Left colon (tissue), 2 donors: ENCODE results near the gene EPB41L1. TPM values are rescaled to one million over a fixed set of nuclear protein-coding genes. Genes with fewer than 3 reads are reported as not detected.

Source experiments
- ATAC-seq: fragments of 200-7000 bp; cut with Tn5 transposase; one replicate; pipeline ENCODE4 v1.9.1; 2020; ENCODE audit warnings: mild to moderate bottlenecking, moderate library complexity
- DNase-seq, 2 donors: peaks; one replicate each; pipeline ENCODE4 v3.0.0-alpha.2; 2020
- intact Hi-C, 2 donors: fragments of 100-400 bp; cut with DNase I in 1 of 2; cut with micrococcal nuclease in 1 of 2; formaldehyde crosslinking; loops; one replicate each; pipeline versions ENCODE4 v1.11.2 to v1.14.0; 2022; cut with DNase I, micrococcal nuclease
- total RNA-seq, 2 donors: library from RNA; stranded (reverse); fragmentation: NEBNext Ultra II Directional; extraction: Animal tissue kit (Norgen Biotek cat#: 25700); gene quantifications; one replicate each; pipeline ENCODE4 v1.2.1, GENCODE V29; 2021
- donor health status: DM: no; HTN: no; CAD: no.
- donor health status: DM: yes; HTN: yes; CAD: no.

Gene EPB41L1
- total RNA-seq, 2 donors from 2014 or later, result 60.6 to 63.1 TPM

DNA sequence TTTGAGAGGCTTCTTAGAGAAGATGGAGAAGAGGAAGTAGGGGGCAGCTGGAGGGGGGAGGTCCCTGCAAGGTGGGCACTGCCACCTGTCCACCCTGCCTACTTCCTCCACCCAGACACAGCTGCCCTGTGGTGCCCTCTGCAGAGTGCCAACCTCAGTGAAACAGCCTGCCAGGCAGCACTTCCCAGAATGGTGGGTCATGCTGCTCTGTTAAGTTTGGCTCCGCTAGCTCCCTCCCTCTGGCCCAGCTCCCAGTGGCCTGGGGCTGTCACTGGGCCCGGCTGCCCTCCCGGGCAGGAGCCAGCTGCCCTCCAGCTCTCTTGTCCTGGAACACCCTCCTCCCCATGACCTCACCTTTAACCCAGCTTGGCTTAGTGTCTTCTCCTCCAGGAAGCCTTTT, 5.1 kb upstream of the EPB41L1 start:
- intact Hi-C loops, result no loop called here
- ATAC-seq (no peak), DNase-seq (no peak)

DNA sequence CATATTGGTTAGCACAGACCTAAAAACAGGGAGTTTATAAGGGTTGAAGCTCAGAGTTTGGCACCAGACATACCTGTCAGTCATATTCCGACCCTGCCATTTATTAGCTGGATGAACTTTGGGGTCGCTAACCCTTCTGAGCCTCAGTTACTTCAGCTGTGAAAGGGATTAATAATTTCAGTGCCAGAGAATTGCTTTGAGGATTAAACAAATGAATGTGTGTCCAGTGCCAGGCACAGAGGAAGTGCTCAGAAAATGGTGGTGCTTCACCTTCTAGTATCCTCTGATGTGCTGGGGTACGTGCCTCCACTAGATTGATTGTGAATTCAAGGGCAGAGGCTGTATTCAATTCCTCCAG, 4.1 kb upstream of the EPB41L1 start:
- ATAC-seq (no peak), DNase-seq (no peak)
- intact Hi-C loops, result no loop called here

DNA sequence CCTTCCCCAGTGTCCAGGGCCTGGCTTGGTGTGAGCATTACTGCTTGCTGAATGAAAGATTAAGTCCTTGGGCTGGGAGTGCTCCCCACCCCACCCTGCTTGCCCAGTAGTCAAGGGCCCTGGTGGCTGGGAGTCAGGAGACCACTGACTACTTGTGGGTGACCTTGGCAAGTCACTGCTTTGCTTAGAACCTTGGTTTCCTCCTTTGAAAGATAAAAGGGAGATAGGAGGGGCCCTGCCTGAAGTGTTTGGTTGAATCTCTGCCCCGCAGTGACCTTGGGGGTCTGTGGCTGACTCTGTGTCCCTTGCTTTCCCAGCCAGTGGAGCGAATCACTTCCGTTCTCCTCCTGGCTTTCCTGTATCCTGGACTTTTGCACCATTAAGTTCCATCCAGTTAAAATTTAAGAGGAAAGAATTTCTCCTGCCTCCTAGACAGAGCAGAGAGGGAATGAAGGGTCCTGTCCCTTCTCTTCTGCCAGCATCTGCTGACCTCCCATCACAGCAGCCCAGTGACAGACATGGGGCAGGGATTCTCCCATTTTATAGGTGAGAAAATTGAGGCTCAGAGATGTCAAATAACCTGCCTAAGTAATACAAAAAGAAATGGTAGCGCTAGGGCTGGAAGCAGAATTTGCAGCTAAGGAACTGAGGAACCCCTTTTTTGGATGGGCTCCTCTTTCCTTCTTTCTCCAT, 3.5 kb upstream of the EPB41L1 start:
- ATAC-seq (no peak), DNase-seq (no peak)
- intact Hi-C loops, result no loop called here

DNA sequence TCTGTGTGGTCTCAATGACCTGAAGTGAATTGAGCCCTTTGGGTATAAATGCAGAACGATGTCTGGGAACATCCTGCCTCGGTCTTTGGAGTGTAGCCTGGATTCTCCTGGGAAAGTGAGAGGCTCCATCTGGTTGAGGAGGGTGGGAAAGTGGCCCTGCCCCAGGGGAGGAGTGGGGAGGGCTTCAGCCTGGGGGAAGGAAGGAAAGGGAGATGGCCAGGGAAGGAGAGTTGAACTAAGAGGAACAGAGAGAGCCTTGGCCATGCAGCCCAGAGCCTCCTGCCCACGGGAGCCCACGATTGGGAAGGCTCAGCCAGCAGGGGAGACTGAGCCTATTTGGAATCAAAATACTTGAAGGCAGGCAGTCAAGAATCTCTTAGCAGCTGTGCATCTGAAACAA, 2.3 kb upstream of the EPB41L1 start:
- intact Hi-C loops, result no loop called here
- DNase-seq (no peak), ATAC-seq (no peak)

DNA sequence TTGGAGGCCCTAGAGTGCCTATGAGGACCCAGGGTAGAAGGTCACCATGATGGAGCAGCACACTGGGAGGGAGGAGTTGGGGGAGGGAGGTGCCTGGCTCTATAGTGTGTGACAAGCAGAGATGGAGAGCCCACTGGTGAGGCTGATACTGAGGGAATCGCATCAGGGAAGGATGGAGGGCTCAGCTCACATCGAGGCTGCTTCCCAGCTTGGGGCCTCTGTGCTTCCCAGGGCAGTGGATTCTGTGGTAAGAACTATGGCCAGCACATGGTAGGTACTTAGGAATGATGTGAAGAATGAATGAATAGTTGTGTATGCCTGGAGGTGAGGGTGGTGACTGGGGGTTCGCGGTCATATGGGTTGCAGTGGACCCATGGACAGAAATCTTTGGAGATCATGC, 1.3 kb upstream of the EPB41L1 start:
- intact Hi-C loops, result no loop called here

DNA sequence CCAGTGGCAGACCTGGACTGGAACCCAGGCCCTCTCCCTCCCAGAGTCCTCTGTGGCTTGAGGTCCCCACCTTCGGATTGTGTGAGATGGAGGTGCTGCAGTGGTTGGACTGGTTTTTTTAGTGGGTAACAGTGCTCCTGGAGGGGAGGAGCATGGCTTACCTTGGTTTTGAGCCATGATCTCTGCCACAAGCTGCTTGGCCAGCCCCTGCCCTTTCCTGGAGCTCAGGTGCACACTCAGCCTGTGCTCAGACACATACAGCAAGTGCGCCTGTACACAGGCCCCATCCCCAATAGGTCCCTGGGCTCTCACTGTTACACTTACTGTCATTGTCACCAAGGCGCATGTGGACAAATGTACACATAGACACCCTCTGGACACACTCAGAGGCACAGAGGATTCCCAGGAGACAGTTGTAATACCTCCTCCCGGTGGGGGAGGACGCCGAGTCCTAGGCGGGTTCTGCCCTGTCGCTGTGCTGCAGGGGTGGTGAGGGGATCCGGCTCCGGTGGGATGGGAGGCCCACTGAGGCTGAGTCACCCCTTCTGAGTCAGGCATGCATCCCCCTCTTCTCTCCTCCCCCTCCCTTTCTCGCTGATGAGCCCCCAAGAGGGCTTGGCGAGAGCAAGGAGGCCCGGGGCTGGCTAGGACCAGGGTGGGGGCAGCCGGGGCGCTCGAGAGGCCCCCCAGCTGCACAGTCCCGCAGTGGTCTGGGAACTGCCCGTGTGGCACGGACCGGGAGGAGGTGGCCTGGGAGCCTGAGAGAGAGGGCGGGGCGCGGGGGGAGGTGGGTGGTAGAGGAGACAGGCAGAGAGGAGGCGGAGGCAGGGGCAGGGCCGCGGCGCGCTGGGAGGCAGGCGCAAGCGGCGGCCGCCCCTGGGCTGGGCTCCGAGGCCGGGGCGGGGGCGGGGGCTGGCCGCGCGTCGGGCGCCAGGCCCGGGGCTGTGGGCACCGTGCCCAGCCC, 522 bp upstream of the EPB41L1 start:
- peak; percentile 92 for ATAC-seq
- intact Hi-C loops, result no loop called here
- DNase-seq, result peak; percentile 86 to 88

More for the DNA sequence above, 1.3 kb upstream of the EPB41L1 start:
- no peak for ATAC-seq
- DNase-seq, result no peak

DNA sequence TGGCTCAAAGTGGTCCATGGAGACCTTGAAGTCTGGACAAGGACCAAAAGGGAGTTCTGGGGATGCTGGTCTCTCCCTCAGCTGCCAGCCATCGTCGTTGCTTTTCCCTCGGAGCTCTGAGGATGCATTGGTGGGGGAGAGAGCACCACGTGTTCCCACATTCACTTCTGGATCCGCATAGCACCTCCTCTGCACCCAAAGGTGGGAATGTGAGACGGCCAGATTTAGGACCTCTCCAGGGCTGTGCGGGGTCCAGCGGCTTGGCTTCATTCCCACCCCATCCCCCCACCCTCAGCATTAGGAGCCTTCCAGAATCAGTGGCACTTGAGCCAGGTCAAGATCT, 1.1 kb downstream of the EPB41L1 start:
- DNase-seq (no peak), ATAC-seq (no peak)
- intact Hi-C loops, result loop anchor here in 1 of 2 donors (5.0 kb wide), 1 partner anchor 42 kb away; no protein-coding TSS in a partner anchor

DNA sequence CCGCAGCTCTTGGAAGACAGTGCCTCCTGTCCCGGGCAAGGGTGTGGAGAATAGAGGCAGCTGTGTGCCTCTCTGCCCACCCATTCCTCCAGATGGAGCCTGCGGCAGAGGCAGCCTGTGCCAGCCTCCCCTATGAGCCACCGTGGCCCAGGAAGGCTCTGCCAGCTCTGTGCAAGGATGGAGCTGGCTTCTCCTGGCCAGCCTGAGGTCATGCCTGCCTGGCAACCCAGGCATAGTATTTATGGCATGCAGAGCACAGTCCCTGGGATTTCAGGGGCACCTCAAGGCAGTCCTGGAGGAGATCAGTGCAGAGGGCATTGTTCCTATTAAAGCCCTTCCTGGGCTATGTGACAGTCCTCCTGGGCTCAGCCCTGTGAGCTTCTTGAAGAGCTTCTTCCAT, 1.5 kb downstream of the EPB41L1 start:
- DNase-seq (no peak), ATAC-seq (no peak)
- intact Hi-C loops, result loop anchor here in 1 of 2 donors (5.0 kb wide), 1 partner anchor 41 kb away; no protein-coding TSS in a partner anchor

DNA sequence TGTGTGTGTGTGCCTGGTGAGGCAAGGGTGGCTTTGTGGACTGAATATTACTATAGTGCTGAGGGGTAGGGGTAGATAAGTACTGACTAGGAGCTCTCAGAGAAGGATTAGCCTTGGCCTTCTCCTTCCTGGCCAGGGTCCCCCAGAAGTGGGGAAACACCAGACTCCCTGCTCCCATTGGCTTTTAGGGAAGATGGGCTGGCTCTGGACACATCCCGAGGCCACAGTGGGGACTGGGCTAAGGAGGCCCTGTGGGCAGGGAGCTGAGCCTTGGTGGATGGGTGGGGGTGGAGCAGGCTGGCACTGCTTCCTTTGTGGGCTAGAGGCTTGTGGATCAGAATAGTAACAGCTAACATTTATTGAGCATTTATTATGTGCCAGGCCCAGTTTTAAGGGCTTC, 3.1 kb downstream of the EPB41L1 start:
- ATAC-seq, result no peak
- intact Hi-C loops, result loop anchor here in 1 of 2 donors (5.0 kb wide), 1 partner anchor 40 kb away; no protein-coding TSS in a partner anchor
- no peak for DNase-seq

DNA sequence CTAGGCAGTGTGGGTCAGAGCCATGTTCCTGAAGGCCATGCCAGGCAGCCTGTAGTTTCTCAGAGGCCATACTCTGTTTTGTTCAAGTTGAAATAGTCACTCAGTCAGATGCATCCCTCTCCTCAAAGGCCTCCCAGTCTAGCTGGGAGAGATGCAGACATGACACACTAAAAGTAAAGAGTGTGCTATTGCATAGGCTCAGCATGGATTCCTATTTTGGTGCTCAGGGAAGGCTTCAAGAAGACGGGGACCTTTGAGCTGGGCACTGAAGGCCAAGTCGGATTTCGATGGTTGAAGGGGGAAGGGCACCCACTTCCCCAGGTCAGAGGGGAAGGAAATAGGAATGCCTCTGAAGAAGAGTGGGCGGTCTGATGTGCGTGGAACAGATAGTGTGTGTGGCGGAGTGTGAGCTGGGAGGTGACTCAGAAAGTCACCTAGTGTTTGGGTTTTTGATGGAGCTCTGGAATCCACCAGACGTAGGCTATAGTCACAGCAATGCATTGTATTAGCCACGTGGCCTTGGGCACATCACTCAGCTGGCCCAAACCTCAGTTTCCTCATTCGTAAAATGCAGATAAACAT, 3.7 kb downstream of the EPB41L1 start:
- ATAC-seq (no peak), DNase-seq (no peak)
- intact Hi-C loops, result loop anchor here in 1 of 2 donors (5.0 kb wide), 1 partner anchor 39 kb away; no protein-coding TSS in a partner anchor

DNA sequence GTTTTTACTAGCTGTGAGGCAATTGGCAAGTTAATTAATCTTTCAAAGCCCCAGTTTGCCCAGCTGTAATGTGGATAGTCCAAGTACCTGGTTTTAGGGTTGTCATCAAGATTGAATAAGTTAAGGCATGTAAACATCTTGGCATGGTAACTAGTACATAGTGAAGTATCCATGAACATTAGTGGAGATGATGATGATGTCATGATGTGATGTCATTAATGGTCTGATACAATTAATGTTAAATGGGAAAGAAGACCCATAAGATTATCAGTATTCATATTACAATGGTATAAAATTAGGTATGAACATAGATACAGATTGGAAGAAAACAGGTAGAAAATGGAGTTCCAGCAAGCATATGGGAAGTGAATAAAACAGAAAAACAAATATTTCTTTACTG, 5.3 kb downstream of the EPB41L1 start:
- intact Hi-C loops, result loop anchor here in 1 of 2 donors (5.0 kb wide), 1 partner anchor 37 kb away; no protein-coding TSS in a partner anchor
- DNase-seq (no peak), ATAC-seq (no peak)

DNA sequence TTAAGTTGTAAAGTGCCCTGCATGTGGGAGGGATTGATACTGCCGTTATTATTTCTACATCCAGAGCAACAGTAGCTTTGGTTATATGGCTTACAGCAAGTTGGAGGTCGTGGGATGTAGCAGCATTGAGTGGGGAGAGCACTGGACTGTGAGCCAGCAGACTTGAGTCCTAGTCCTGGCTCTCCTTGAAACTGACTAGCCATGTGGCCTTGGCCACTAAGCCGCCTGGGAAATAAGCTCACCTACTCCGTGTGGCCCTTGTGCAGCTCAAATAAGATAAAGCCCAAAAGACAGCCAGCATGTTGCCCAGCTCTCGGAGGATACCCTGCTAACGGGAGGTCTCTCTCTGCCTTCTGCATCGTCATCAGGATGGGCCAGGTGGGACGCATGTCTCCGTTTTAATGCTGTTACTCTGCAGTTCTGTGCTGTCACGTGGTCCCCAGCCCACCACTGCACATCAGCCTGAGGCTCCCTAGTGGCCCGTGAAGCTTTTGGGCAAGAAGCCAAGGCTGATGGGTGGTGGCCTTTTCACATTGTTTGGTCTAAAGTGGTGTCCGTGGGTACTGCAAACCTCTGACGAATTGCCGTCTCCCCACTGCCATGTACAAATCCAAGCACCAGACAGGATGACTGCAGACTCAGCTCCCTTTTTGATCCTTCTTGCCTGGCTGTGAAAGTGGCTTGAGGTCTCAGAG, 7.9 kb downstream of the EPB41L1 start:
- ATAC-seq (peak; percentile 23), DNase-seq (no peak)
- intact Hi-C loops, result no loop called here

DNA sequence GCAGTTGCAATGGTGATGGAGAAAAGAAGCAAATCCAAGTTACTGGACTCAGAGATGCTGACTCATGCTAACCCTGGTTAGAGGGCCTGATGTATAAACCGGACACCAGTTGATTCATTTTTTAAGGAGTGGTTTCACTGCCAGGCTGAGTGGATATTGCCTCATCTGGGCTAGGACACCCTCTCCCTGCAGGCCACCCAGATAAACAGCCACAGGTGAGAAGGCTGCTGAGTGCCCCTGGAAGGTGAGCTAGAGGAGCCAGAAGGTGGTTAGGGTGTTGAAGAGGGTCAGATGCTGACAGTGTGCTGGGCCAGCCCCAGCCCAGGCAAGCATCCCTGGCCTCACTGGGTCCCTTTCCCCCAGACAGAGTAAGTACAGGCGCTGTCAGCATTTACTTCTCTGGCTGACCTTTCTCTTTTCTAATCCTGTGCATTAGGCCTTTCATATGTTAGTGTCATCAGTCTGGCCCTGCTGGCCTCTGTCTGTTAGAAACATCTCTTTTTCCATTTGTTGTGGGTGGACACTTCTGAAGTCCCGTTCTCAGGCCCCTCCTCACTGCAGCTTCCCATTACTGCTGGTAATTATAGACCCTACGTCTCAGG, 13.5 kb downstream of the EPB41L1 start:
- no peak for ATAC-seq
- intact Hi-C loops, result no loop called here

DNA sequence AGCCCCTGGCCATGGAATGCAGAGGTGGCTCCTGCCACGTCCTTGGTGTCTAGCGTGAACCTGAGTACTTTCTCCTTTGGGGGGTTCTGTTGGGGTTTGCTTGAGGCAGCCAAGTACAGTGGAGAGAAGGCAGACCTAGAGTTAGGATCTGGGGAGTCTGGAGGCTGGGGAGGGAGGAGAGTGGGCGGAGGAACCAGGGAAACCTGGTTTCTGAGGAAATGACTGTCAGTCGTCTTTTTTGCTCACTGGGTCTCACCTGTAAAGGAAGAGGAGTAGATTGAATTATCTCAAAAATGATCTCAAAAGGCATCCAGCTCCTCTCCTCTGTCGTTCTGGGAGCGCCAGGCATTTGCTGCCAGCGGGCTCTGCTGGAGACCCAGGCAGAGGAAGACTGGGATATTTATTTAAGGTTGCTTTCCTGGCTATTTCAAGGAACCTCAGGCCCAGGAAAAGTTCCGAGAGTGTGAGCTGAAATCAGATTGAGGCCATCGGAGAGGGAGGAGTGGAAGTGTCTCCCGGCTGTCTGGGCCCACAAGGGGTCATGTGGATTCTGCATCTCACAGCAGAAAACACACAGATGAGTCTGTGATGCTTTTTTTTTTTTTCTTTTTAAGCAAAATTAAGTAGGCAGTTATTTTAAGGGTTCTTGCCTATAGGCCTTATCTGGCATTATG, 16.1 kb downstream of the EPB41L1 start:
- no peak for ATAC-seq
- intact Hi-C loops, result no loop called here
- no peak for DNase-seq

More for the DNA sequence above, 13.5 kb downstream of the EPB41L1 start:
- DNase-seq, result no peak

DNA sequence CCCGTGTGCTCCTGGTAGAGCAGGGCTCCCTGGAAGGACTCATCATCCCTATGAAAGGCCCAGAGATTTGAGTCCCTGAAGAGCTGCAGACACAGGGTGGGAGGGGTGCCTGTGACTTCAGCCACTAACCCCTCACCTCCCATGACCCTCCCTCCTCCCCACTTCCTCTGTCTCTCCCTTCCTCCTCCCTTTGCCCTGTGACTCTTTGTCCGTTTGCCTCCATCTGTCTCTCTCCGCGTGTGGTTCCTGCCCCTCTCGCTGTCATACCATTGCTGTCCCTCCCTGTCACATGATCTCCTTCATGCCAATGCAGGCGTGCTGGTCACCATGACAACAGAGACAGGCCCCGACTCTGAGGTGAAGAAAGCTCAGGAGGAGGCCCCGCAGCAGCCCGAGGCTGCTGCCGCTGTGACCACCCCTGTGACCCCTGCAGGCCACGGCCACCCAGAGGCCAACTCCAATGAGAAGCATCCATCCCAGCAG, 19.0 kb downstream of the EPB41L1 start:
- ATAC-seq (no peak), DNase-seq (no peak)
- intact Hi-C loops, result no loop called here

DNA sequence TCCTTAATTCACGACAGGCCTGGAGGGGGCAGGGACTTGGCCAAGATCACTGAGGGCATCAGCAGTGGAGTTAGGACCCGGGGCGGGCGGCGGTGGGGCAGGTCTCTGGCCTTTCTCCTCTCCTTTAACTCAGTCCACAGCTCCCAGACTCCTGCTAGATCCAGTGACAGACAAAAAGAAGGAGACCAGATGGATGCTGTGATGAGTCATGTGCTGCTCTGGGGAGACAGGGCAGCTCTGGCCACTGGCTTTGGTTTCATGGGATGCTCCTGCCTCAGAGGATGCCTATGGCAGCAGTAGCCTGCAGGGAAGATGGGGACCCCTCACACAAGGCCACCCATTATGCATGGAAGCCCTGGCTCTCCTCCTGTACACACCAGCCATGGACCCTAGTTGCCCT, 20.5 kb downstream of the EPB41L1 start:
- no peak for DNase-seq
- intact Hi-C loops, result no loop called here

DNA sequence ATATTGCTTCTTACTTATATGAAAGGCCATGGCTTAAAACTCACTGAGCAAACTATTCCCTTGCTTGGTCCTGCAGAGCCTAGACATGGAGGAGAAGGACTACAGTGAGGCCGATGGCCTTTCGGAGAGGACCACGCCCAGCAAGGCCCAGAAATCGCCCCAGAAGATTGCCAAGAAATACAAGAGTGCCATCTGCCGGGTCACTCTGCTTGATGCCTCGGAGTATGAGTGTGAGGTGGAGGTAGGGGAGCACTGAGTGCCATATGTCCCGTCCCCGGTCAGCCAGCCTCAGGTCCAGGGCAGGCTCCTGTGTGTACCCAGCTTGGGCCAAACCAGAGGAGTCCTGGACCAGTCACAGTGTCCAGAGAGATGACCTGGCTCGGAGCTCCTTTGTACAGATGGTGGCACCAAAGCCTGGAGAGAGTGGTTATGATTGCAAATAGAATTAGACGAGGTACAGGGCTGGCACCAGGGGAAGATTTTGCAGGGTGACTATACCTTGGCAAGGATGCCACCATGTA, 21.0 kb downstream of the EPB41L1 start:
- intact Hi-C loops, result no loop called here
- no peak for ATAC-seq
- no peak for DNase-seq

More for the DNA sequence above, 20.5 kb downstream of the EPB41L1 start:
- no peak for ATAC-seq

DNA sequence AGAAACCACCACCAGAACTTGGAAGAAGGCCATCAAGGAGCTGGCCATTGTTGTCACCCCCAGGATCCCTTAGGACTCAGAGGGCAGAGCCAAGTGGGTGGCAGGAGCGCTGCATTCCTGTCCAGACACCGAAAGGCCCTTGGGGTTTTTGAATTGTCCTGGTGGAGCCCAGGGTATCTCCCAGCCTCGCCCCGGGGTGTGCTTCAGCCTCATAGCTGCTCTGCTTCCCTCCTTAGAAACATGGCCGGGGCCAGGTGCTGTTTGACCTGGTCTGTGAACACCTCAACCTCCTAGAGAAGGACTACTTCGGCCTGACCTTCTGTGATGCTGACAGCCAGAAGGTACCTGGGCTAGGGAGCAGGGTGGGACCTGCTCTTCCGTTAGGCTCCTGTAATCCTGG, 23.2 kb downstream of the EPB41L1 start:
- ATAC-seq (no peak), DNase-seq (no peak)
- intact Hi-C loops, result no loop called here
